Peyer's patch (tissue), 4 donors: ENCODE data around the gene TNS4.

ENCODE experiments used
- CTCF ChIP-seq, 6 experiments: fragments of 450-650 bp in 4 of 6; fragments of 200-600 bp in 2 of 6; sonication (generic) in 1 of 6; IDR thresholded peaks; one replicate each; pipeline ENCODE4 v1.5.1; 2017 to 2019; ENCODE audit warnings: antibody characterized with exemption in 6 of 6, mild to moderate bottlenecking in 3 of 6, moderate library complexity in 1 of 6
- POLR2A ChIP-seq, 2 donors: fragments of 450-650 bp; IDR thresholded peaks; one replicate each; pipeline ENCODE4 v1.5.1; 2017; ENCODE audit warnings: antibody characterized with exemption in 2 of 2, mild to moderate bottlenecking in 2 of 2, moderate library complexity in 2 of 2

GRCh38 chr17:40458851-40459482 is 42.5 kb downstream of the TNS4 start:
- TF ChIP-seq CTCF (IDR thresholded peaks at IDR 0.05) (no peak), POLR2A (IDR thresholded peaks at IDR 0.05) (no peak)
